ENCODE results near the gene KCNH4.

GRCh38 chr17:42165751-42166150 is 15.2 kb downstream of the KCNH4 start:
- TF ChIP-seq POLR2A (IDR thresholded peaks at IDR 0.05; ENCODE audit: low read length) = no peak
- TF ChIP-seq GATA1 (IDR thresholded peaks at IDR 0.05; ENCODE audit: low read depth, low read length) = no peak

Data from erythroblast (primary cell).